ENCODE measurements around the gene OTOF.

DNA sequence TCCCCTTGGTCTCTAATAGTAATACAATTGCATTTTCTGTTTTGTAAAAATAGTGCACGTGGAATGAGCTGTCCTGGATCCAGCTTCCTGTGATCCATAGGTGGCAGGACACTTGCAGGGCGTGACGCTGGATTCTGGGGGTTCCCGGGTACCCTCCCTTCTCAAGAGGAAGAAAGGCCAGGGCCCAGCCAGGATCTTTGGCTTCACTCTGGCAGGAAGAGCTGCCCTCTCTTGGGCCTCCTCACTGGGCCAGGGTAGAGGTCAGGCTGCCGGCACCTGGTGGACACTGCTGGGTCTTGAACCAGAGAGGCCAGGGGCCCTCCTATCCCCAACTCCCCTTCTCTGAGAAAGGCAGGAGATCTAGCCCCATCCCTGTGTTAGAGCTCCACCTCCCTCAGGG, 37.8 kb upstream of the OTOF start:
- TF ChIP-seq CTCF (IDR thresholded peaks at IDR 0.05; ENCODE audit: poor library complexity) = no peak
- no peak for TF ChIP-seq EZH2phosphoT487 (IDR thresholded peaks at IDR 0.05; ENCODE audit: low read depth, severe bottlenecking, unreplicated experiment)
